SU-DHL-6 (cell line): ENCODE data around the gene DNM1.

ENCODE experiments used
- EZH2phosphoT487 ChIP-seq: fragments of 200-600 bp; sonication (generic), shearing (Covaris generic); conservative IDR thresholded peaks from 2 replicates; pipeline ENCODE4 v1.6.1; 2018; ENCODE audit warnings: mild to moderate bottlenecking, antibody characterized with exemption, low read length, moderate library complexity, mixed read lengths
- TF ChIP-seq, protein P1 (sequence below): fragments of 200-600 bp; sonication (generic); IDR thresholded peaks from one replicate; pipeline ENCODE4 v1.5.1; 2017; ENCODE audit warnings: antibody characterized with exemption, mild to moderate bottlenecking, low read length, moderate library complexity; ENCODE audit not compliant: insufficient read depth, poor library complexity, severe bottlenecking

DNA sequence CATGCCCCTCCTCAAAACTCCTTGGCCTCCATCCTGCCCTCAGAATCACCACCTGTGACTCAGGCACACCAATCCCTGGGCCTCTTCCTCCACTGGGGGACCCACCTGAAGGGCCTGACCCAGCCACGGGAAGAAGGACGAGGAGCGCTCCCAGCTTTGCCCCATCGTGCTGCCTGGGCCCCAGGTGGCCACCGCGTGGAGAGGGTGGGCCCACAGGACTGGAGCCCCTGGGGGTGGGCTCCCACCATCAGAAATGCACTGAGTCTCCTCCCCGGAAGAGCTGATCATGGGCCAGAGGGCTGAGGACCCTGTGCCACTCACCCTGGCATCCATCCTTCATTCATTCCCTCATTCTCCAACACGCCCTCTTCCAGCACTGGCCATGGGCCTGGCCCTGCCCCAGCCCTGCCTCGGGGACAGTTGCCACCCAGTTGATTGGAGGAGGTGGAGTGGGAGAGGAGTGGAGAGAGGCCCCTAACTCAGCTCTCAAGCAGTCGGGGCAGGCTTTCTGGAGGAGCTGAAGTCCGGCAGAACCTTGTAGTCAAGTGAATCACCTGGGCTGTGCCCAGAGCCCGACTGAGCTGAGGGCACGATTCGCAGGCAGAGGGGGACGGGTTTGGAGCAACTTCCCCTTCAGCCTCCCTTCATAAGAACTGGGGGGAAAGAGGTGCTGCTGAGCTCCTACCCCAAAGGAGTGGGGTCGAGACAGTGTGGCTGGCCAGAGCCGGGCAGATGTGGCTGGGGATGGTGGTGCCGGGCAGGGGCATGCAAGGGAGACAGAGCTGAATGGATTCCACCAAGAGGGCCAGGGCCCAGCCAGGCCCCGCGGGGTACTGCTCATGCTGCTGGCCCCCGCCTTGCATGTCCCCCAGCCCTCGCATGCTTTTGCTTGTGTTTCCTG lies 29.6 kb downstream of the DNM1 start:
- TF ChIP-seq, protein P1, sequence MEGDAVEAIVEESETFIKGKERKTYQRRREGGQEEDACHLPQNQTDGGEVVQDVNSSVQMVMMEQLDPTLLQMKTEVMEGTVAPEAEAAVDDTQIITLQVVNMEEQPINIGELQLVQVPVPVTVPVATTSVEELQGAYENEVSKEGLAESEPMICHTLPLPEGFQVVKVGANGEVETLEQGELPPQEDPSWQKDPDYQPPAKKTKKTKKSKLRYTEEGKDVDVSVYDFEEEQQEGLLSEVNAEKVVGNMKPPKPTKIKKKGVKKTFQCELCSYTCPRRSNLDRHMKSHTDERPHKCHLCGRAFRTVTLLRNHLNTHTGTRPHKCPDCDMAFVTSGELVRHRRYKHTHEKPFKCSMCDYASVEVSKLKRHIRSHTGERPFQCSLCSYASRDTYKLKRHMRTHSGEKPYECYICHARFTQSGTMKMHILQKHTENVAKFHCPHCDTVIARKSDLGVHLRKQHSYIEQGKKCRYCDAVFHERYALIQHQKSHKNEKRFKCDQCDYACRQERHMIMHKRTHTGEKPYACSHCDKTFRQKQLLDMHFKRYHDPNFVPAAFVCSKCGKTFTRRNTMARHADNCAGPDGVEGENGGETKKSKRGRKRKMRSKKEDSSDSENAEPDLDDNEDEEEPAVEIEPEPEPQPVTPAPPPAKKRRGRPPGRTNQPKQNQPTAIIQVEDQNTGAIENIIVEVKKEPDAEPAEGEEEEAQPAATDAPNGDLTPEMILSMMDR, result no peak
- no peak for TF ChIP-seq EZH2phosphoT487
